H54 (cell line): ENCODE results near the gene NDUFB2.
"Not testable (repeated sequence)": the region's sequence is repeated elsewhere in the genome, so short reads cannot be mapped to it uniquely, and the experiment has no call there.

Source experiments
- DNase-seq: peaks from one replicate; pipeline ENCODE4 v3.0.0; 2011; ENCODE audit warnings: low spot score, mixed read lengths; ENCODE audit not compliant: insufficient read length
- FAIRE-seq: peaks from 3 replicates; lab custom pipeline; 2011; peaks lifted over from hg19 to GRCh38; lab: Jason Lieb, UNC
- POLR2A ChIP-seq: IDR thresholded peaks from 2 replicates; pipeline ENCODE4 v1.6.1; 2011; ENCODE audit warnings: low read depth, mild to moderate bottlenecking, low read length

The NDUFB2 gene

DNA sequence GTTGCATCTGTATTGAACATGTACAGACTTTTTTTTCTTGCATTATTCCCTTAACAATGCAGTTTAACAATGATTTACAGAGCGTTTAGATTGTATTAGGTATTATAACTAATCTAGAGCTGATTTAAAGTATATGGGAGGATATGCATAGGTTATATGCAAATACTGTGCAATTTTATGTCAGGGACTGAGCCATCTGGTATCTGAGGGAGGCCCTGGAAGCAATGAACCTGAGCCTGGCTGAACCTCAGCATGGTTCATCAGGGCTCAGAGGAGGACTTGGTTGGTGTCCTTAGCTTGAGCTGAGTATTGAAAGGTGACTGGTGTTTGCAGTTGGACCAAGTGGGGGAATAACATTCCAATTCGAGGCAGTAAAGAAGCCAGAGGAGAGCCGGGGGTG lies 19.0 kb upstream of the NDUFB2 start:
- DNase-seq, result no peak
- no peak for TF ChIP-seq POLR2A
- FAIRE-seq, result no peak

DNA sequence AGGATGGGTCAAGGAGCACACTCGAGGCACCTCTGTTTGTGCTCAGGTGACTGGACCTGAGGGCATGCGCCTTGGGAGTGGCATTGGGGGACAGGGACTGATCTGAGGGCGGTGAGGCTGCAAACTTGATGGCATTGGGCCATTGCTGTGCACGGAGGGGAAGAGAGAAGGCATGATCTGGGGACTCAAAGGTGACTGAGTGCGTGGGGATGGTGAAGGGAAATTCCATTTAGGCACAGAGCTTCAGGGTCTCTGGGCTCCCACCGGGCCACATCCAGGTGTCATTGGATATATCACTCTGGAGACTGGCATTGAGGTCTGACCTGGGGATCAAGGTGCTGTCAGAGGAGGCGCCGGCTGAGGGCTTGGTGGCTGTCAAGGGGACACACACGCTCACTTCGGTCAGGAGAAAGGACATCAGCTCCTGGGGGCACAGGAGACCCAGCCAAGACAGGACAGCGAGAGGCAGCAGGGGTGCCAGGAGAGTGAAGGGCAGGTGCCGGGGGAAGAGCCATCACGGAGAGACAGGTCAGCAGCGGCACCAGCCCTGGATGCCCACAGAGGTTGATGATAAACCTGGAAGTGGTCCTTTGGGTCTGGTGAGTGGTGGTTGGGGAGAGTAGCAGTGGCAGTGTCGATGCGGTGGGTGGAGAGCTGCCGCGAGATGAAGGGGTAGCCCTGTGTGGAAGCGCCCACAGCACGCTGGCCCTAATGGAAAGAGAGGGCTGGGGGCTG lies 18.3 kb upstream of the NDUFB2 start:
- no peak for FAIRE-seq
- no peak for DNase-seq
- TF ChIP-seq POLR2A, result no peak

DNA sequence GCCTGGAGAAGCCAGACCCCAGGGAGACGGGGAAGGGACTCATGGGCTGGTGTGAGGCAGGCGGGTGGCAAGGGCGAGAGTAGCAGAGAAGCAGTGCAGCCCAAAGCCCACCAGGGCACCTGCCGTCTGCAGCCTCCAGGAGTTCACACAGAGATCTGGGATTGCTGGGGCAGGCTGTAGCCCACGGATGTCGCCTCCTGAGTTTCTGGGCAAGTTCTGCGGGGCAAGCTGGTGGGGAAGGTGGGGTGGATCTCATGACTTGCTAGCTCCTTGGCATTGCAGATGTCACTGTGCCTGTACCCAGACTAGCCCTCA lies 17.7 kb upstream of the NDUFB2 start:
- TF ChIP-seq POLR2A, result no peak
- DNase-seq (no peak), FAIRE-seq (no peak)

DNA sequence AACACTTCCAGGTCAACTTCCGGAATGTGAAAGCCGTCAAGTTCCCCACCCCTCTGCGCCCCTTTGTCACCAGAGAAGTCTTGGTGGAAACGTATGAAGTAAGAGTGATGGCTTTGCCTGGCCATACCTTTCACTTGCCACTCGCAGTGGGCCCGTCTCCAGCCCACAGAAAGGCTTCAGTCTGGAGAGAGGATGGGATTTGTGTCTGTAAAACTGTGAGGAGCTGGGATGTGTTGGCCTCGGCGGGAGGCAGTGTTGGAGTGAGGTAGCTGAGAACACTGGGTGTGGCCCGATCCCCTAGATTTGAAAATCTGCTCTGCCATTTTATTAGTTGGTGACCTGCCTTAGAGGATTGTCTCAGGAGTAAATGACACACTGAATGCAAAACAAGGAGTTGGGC lies 17.3 kb upstream of the NDUFB2 start:
- no peak for FAIRE-seq
- no peak for TF ChIP-seq POLR2A
- no peak for DNase-seq

DNA sequence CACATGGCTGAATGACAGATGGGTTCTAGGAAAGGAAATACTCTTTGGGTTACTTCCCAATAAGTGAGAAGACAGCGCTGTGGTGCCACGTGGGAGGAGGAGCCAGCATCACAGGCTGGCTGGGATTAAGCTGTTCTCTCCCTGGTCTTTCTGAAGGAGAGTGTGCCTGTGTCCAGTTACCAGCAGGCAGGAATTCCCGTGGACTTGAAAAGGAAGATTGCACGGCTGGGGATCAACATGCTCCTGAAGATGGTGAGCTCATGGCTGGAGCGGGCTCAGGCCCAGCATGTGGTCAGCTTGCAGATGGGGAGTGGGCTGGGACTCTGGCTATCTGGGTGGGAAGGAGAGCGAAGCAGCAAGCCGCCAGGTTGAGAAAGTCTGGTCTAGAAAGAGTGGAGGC lies 15.6 kb upstream of the NDUFB2 start:
- TF ChIP-seq POLR2A, result no peak
- FAIRE-seq (no peak), DNase-seq (no peak)

DNA sequence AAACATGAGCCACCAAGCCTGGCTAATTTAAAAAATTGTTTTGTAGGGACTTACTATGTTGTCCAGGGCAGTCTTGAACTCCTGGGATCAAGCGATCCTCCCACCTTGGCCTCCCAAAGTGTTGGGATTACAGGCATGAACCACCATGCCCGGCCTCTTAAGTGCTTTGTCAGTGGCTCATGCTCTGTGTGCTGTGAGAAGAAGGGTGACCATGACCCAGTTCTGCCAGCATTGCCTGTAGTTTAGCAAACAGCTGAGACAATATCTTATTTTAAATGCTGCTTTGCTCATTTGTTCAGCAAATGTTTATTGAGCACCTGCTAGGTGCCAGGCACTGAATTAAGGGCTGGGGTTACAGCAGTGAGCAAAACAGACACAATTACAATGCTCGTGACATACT lies 14.7 kb upstream of the NDUFB2 start:
- FAIRE-seq (no peak), DNase-seq (no peak)
- TF ChIP-seq POLR2A, result no peak

DNA sequence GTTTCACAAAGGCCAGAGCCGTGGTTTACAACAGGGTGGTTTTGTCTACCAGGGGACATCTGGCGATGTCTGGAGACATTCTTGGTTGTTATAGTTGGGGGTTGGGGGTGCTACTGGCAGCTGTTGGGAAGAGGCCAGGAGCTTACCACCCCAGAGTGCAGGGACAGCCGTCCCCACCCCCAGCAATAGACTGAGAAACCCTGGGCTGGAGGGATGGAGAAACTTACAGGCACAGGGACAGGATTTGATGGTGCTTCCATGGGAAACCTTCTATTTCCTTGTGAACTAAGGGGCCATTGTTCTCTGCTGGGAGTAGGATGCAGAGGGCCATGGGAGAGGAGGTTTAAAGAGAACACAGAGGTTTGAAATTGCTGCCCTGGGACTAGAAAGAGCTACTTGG lies 12.9 kb upstream of the NDUFB2 start:
- DNase-seq (no peak), FAIRE-seq (no peak)
- TF ChIP-seq POLR2A, result no peak

DNA sequence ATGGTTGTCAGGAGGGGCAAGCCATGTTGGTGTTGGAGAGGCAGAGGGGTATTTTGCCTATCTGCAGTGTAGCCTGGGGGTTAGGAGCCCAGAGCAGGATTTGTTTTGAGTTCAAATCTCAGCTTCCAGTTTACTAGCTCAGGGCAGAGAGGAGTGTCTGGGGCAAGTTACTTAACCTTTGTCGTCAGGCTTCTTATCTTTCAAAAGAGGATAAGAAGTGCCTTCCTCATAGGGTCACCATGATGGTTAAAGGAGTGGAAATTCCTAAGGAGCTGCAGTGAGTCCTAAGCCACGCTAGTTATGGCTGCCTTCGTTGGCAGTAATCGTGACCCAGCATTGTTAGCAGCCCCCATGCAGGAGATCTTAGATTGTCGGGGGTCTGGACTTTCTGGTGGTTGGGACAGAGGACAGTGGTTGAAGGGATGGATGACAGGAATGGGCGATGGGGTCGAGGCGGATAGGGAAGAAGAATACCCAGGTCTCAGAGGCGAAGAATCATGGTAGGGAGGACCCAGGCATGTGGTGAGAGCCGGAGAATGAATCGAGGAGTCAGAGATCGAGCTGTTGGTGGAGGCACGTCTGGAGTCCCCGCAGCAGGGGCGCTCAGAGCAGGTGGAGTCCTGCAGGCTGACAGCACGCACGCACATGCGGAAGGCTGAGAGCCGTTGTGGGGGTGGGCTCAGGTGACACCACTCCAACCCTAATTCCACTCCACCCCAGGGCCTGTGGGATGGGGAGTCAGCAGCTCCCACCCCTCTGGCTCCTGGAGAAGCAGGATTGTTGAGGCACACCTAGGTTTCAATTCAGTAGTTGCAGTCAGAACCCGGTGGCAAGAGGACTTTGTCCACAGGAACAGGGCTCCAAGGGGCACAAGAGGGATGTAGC lies 12.2 kb upstream of the NDUFB2 start:
- DNase-seq (no peak), FAIRE-seq (no peak)
- no peak for TF ChIP-seq POLR2A

DNA sequence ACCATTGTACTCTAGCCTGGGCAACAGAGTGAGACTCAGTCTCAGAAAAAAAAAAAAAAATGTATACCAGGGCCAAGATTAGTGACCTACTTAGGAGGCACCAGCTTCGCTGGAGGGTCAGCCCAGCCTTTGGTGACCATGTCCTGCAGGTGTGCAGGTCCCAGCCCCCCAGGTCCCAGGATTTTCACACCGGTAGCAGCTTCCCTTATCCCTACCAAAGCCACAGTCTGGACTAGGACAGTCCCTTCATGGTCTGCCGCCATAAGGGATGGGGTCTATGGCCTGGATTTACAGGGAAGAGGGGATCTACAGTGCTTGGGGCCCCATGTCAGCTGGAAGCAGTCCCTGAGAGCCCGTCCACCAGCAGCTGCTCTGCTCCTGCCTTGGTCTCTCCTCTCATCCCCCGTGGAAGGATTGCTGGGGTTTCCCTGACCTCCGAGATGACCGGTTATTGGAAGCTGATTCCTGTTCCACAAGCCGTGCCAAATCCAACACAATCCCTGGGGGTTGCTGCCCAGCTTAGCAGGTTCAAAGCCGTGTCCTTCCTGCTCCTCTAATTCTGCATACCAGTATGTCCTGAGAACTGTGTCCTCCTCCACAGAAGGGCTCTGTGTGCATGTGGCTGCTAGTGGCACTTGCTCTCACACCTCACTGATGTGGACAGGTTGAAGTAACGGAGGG lies 11.0 kb upstream of the NDUFB2 start:
- no peak for TF ChIP-seq POLR2A
- DNase-seq (no peak), FAIRE-seq (no peak)

DNA sequence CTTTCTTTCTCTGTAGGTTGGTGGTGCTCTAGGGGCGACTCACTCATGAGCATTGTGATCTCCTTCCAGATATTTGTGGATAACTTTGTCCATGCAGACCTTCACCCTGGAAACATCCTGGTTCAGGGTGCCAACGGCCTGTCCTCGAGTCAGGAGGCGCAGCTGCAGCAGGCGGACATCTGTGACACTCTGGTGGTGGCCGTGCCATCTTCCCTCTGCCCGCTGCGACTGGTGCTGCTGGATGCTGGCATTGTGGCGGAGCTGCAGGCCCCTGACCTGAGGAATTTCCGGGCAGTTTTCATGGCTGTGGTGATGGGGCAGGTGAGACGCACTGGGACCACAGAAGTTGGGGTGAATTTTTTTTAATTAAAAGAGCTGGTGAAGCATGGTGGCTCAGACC lies 9.6 kb upstream of the NDUFB2 start:
- no peak for TF ChIP-seq POLR2A
- FAIRE-seq (no peak), DNase-seq (no peak)

DNA sequence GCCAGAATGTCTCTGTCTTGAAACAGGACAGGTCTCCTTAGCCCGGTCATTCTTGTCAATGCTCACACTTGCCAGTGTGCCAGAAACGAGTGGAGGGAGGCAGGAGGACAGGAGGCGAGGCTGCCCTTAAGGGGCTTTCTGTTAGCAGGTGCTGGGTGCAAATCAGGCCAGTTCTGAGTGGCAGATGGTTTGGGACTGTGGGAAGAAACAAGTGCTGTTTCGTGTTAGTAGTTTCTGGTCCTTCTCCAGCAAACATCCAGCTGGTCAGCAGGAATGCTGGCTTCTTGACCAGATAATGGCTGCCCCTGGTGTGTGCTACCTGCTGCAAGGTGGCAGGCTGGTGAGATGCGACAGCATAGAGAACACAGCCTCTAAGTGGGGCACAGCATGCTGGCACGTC lies 8.2 kb upstream of the NDUFB2 start:
- FAIRE-seq, result no peak
- no peak for TF ChIP-seq POLR2A

DNA sequence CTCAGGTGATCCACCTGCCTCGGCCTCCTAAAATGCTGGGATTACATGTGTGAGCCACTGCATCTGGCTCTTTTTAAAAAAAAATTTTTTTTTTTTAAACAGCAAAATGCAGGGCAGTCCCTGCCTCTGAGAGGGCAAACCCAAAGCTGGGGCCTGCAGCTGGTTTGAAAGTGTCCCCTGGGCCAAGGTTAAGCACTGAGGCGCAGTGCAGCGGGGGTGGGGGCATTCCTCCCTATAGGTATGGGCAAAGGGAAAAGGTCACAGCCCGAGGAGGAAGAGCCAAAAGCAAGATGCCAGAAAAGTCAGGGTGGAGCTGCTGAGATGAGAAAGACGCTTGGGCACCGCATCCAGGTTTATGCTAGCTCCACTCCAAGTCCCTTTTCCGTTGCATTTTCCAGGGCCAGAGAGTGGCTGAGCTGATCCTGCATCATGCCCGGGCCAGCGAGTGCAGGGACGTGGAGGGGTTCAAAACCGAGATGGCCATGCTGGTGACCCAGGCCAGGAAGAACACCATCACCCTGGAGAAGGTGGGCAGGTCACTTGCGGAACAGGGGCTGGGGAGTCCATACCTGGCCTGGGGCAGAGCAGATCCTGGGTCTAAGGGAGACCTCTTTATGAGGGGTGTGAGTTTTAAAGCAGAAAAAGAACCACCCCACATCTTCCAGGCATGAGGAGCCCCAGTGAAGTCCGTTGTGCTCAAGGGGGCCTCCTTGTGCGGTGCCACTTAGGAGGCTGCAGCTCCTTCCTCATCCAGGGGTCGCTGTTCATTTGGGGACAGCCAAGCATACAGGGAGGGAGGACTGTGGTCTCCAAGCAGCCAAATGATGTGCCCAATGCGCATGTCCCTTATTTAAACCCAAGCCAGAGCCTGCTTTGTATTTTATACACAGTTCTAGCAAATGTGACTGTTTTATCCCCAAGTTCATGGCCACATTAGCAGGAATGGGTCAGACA lies 7.0 kb upstream of the NDUFB2 start:
- FAIRE-seq (no peak), DNase-seq (no peak)
- no peak for TF ChIP-seq POLR2A

More for the DNA sequence above, 8.2 kb upstream of the NDUFB2 start:
- DNase-seq, result no peak

DNA sequence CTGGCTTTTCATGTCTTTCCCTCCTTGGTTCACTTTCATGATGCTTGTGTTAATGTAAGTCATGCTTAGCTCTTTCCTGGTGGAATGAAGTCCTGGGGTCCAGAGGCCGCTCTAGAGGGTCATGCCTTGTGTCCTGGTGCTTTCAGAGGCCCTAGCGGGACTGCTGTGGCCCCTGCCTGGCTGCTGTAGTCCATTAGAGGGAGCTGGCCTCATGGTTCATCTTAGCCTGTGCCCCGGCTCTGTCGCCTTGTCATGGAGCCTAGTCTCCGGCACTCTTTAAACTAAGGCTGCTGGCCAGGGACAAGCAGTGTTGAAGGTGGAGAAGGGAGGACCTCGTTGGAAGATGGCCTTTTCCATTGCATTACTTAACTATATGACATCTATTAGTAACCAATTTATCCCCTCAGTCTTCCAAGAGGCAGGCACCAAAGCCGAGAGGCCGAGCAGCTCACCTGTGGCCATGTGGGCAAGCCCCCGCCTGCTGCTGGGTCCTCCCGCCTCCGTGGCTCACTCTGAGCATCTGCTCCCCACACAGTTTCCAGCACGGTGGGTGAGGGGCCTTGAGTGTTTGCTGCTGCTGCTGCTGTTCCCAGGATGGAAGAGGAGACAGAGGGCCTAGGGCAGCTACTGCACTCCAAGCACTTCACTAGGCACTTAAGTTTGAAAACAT lies 5.0 kb upstream of the NDUFB2 start:
- DNase-seq (no peak), FAIRE-seq (no peak)
- no peak for TF ChIP-seq POLR2A

DNA sequence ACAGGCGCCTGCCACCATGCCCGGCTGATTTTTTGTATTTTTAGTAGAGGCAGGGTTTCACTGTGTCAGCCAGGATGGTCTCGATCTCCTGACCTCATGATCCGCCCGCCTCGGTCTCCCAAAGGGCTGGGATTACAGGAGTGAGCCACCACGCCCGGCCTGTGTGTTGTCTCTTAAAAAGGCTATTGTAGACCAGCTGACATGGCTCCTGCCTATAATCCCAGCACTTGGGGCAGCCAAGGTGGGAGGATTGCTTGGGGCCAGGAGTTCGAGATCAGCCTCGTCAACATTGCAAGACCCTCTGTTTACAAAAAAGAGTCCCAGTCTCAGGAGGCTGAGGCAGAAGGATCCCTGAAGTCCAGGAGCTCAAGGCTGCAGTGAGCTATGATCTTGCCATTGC lies 2.7 kb upstream of the NDUFB2 start:
- not testable (repeated sequence) for FAIRE-seq, DNase-seq
